Skin of body (tissue), 2 donors: ENCODE results near the gene NRK. TPM values are rescaled to one million over a fixed set of nuclear protein-coding genes. Genes with fewer than 3 reads are reported as not detected.
"Not testable (repeated sequence)": the region's sequence is repeated elsewhere in the genome, so short reads cannot be mapped to it uniquely, and the experiment has no call there.

Experiments
- DNase-seq: peaks from one replicate; lab custom pipeline; 2025; lab: John Stamatoyannopoulos, UW
- total RNA-seq: library from RNA; depleted of rRNA; stranded (reverse); fragments of >200 nt; gene quantifications from one replicate; pipeline ENCODE4 v1.2.3, GENCODE V29; 2014

NRK gene
- total RNA-seq, 1 donor from 2014 or later, result 36.1 TPM

DNA sequence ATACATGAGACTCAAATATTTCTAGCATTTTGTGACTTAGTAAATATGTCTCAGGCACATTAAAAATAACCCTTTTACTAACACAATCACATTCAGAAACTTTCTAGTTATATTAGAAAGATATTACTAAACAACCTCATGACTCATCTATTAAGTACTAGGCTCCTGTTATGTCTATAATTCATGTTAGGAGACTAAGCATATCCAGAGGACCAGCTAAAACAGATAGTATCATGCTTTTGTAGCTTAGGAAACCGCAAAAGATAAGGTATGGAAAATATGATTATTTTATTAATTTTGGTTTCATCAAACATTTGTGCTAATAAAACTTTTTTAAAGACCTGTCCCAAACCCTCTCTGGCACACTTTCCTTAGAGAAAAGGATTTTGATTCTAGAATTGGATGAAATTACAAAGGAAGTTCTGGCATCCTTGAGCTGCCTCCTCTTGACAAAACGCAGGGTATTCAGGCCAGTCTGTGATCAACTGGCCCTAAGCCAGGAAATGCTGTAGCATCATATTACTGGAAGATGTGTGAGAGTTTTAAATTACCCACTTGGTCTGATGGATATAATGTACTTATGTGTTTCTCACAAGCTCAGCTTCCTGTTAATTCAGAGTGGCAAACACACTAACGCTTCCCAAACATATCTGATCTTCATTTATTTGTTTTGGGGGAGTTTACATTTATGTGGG is 60.4 kb downstream of the NRK start:
- DNase-seq, result no peak

DNA sequence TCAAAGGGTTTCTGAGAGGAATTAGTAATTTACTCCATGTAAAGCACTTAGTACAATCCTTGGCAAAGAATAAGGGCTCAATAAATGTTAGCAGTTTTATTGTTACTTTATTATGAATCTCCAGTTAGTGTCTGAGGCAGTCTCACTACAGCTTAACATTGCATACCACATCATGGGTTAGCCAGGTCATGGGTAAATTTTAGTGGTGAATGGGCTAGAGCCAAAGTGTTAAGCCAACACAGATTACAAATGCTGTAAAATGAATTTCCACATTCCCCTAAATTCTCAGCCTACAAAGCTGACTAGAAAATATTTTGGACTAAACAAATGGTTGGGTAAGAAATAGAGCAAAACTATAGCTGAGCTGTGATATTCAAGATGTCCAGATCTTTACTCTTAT is 72.4 kb downstream of the NRK start:
- no peak for DNase-seq

DNA sequence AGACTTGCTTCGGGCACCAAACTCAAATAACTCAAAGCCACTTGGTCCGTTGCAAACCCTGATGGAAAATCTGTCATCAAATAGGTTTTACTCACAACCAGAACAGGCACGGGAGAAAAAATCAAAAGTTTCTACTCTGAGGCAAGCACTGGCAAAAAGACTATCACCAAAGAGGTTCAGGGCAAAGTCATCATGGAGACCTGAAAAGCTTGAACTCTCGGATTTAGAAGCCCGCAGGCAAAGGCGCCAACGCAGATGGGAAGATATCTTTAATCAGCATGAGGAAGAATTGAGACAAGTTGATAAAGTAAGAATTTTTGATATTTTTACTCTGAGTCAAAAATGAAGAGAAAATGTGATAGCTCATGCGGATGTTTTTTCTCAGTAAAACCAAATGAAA is 87.2 kb downstream of the NRK start:
- DNase-seq, result no peak

DNA sequence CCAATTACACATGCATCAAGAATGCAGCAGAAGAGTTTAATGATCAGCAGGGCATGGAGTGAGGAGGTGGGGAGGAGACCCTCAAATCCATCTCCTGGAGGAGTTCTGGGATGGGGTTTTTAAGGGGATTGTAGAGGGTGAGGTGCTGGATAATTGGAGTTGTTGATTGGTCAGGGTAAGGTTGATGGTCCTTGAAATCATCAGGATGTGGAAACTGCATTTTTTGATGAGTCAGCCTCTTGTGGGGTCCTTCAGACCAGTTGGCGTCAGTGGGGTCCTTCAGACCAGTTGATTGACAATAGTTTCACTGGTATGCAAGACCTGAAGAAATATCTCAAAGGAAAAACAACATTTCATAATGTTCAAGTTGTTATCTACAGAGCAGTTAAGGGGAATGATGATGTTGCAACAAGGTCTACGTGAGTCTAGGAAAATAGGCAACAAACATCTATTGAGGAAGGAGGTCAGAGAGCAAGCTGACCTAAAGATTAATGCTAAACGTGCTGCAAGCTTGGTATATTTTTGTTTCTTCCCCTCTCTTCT is 88.3 kb downstream of the NRK start:
- DNase-seq, result no peak

DNA sequence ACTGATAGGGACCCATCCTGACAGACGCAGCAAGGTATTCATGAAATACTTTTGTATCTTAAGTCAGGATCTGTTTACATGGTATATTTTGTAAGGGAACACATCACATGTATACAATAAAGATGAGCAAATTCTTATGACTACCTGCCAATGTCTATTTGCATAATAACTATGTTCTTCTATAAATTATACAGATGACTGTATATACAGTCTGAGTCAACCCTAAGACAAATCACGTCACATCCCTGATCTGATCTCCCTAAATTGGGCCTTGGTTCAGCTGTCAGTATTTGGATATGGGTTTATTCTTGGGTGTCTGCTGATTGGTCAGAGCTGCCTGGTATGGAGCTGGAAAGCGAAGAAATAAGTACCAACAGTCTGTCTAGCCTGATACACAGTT is 122.9 kb downstream of the NRK start:
- DNase-seq, result no peak

DNA sequence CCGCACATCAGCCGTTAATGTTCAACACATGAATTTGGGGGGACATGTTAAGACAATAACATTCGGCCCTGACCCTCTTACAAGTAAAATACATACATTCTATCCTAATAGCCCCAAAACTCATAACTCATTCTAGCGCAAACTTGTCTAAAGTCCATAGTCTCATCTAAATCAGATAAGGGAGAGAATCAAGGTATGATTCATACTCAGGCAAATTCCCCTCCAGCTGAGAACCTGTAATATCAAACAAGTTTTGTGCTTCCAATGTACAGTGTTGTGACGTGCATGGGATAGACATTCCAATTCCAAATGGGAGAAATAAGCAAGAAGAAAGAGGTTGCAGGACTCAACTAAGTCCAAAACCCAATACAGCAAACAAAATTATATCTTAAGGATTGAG is 147.1 kb downstream of the NRK start:
- no peak for DNase-seq

DNA sequence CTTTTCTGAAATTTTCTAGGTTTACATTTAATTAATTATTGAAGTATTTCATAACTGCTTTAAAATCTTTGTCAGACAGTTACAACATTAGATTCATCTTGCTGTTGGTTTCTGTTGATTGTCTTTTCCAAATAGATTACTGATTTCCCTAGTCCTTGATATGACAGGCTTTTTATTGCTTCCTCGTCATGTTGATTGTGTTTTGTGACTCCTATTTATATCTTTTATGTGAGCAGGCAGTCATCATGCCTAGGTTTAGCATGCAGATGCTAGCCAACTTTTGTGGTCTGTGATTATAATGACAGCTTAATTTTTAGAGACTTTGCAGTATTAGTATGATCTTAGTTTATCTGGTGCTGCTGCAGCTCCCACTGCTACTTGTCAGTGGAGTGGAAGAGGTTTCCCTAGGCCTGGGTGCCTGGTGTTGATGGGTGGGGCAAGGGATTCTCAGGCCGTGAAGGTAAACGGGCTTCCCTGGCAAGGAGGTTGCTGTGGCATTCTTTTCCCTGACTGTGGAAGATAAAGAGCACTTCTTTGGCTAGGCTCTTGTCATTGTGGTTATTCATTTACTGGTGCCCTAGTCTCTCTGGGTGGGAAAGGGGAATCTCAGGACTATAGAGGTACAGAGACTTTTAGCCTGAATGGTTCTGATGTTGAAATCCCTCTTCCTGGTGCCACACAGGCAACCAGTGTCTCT is 150.5 kb downstream of the NRK start:
- no peak for DNase-seq

DNA sequence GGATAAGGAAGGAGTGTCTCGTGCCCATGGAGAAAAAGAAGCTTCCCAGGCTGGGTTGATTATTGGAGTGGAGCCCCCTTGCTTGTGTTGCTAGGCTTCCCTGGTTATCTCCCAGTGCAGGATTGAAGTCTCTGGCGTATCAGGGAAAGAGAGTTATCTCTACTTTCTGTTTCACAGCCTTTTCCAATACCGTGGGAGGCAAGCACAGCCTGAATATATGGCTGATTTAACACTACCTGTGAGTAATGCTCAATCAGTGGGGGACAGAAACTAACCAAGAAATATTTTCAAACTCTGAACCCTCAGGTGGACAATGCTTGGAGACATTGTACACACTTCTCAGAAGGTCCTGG is 151.0 kb downstream of the NRK start:
- DNase-seq, result no peak

DNA sequence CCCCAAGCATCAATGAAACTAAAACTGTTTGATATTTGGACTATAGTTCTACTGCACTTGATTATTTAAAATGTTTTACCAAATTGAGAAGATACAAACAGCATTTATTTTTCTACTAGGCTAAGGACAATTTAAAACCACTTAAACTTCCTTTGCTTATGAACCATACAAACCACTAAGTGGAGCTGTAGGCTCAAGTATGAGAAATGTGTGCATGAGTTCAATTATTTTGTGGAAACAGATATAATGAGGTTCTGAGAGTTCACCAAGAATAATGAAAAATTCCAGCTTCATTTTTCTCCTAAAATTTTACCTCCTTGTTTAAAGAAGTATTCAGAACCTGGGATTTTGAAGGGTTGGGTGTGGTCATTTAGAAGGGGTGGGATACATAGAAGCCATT is 153.0 kb downstream of the NRK start:
- no peak for DNase-seq

DNA sequence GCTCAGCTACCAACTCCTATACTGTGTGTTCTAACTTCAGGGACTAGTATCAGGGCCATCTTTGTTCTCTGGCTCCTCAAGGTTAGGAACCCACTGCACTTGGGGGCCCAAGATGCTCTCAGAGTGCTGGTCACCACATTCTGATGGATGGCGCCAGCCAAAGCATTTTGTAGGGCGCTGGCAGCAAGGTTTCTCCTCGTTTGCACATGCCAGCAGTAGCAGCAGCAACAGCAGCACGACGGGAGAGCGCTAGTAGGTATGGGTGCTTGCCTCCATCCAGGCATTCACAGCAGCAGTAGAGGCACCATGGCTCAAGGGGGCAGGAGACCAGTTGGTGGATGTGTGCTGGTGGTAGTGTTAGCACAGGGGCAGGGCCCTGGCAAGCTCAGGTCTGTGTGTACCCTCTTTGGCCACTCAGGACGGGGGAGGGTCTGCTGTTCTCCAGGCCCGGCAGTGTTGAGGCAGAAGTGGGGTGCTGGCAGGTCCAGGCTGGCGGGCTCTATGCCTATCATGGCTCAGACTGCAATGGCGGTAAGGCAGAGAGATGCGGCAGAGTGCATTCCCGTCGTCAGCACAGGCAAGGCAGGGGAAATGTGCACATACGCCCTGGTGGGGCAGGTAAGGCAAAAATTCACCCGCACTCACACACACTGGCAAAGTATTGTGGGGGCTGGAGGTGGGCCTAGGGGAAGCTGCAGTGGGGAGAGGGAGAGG is 159.6 kb downstream of the NRK start:
- no peak for DNase-seq

DNA sequence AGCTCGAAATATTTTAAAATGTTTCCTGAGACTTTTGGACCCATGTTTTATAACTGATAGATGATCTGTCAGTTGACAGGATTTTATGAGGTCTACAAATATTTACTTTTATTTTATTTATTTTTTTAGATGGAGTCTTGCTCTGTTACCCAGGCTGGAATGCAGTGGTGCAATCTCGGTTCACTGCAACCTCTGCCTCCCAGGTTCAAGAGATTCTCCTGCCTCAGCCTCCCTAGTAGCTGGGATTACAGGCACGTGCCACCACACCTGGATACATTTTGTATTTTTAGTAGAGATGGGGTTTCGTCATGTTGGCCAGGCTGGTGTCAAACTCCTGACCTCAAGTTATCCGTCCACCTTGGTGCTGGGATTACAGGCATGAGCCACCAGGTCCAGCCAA is 166.1 kb downstream of the NRK start:
- DNase-seq, result not testable (repeated sequence)

DNA sequence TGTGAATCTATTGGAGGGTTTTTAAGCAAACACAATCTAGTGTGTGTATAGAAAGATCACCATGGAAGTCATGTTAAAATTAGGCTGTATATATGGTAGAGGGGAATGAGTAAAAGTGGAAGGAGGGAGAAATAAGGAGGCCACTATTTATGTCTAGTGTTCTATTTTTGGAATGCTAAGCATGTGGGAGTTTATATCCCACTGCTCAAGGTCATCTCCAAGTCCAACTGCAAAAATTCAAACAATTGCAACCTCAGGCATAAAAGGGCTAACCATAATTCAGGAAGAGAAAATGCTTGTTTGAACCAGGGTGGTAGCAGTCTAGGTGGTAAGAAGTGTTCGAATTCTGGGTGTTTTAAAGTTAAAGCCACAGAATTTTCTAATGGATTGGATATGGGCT is 177.0 kb downstream of the NRK start:
- no peak for DNase-seq

DNA sequence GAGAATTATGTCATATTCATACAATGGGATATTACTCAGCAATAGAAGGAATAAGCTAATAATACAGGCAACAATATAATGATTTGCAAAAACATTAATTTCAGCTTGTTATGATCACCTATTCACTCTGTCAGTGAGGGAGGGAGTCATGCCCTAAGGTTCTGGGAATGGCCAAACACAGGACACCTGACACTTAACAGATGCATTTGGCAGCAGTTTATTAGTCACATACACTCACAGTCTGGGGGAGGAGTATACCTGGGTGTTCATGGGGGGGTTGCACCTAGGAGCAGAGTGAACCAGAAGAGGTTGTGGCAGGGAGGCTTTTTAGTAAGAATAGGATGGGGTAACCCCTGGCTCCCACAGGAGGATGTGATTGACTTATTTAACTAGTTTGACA is 177.9 kb downstream of the NRK start:
- DNase-seq, result no peak

DNA sequence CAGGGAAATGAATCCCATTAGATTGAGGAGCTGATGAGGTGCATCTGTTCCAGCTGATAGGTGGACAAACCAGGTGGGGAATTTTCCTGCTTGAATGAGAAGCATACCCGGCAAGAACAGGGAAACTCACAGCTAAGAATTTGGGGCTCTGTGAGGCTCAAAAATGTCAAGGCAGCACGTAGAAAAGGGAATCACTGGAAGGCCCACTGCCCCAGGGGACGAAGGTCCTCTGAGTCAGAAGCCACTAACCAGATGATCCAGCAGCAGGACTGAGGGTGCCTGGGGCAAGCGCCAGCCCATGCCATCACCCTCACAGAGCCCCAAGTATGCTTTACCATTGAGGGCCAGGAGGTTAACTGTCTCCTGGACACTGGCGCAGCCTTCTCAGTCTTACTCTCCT is 178.3 kb downstream of the NRK start:
- DNase-seq, result not testable (repeated sequence)

DNA sequence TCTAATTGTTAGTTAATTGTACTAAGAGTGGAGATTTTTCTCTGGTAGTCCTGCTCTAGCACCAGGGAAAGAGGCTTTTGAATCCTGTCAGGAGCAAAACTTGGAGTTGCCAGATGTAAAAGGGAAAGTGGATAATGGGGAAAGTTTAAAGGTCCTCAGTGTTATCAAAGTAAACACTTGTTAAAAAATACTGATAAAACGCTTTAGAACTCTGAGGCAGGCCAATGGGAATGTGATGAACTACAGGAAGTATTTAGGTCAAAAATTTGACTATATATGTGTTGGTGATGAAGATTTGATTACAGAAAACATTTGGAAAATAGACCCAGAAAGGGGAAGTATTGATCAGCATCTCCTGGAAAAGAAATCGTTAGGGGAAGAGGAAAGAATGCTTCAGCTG is 183.3 kb downstream of the NRK start:
- no peak for DNase-seq

DNA sequence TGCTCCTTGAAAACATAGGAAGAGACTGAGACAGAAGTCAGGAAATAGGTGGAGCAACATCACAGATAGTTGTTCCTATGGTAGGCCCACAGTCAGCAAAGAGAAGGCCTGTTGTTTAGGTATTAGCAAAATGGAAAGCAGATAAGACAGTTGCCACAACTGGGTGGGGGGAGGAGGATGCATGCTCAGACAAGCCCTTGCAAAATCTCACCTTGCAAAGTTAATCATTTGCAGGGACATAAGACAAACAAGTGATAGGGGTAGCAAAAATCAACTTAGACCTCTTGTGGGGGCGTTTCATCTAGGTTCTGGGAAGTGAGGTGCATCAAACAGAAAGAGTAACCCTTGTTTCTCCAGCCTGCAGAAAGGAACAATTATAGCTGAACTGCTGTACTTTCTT is 185.5 kb downstream of the NRK start:
- DNase-seq, result no peak

Other genes with a start within 250 kb of the NRK start
- not detected for gene SERPINA7, start 216.2 kb downstream of the NRK start, total RNA-seq